ENCODE data around the gene KSR1.

KSR1 gene

GRCh38 chr17:27514595-27515413 lies 58.6 kb downstream of the KSR1 start:
- no peak for DNase-seq (ENCODE audit: low spot score)

DNA sequence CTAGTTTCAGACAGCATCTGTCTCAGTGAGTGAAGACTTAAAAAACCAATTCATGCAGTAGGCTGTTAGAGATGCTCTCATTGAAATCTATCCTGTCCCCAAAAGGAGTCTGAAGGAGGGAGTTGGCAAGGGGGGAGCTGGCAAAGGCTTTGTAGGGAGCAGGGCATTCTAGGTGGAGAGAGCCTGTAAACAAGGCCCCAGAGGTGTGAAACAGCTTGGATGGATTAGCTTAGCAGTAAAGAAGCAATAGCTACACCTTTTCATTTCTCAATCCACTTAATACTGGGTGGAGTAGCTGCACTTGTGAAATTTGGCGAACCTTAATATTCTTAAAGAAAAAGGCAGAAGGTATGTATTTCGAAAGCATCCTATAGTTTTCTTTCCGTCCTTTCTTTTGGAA lies 61.8 kb downstream of the KSR1 start:
- no peak for DNase-seq (ENCODE audit: low spot score)

DNA sequence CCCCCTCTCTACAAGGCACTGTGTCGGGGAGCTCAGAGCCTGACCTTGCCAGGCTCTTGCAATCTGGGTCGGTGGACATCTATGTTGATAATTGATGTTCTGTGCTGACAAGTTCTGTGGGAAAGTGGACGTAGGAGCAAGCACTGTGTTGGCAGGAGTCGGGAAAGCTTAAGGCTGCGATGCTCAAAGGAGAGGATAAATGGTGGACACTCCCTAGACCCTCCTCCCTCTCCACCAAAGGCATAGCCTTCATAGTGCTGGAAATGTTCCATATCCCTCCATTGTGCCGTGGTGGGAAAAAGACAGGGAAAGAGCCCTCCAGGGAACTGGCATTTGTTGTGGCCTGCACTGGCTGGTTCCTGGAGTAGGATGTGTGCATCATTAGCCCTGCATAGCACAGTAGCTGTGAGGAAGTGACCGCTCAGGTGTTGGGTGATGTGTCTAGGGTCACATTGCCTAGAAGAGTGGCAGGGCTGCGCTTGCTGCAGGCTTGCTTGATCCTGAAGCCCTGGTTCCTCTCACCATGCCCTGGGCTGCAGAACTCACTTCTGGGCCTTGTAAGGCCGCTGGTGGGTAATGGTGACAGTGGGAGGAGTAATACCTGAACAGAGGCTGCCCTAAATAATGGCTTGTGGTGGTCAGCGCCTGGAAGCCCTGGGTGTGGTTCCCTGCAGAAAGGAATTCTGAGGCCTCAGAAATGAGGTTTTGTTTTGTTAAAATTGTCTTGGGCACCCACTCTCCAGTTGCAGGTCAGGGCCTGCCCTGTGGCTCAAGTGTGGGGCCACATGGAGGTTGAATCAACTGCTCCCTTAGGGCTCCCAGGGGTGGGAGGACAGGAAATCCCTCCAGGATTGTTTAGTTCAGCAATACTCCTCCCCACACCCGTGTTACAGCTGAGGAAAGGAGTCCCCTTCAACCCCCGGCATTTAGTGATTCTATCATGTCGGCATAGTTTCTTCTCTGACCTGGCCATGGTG lies 62.6 kb downstream of the KSR1 start:
- no peak for DNase-seq (ENCODE audit: low spot score)

- no peak for DNase-seq (ENCODE audit: low spot score)
Observed at GRCh38 chr17:27519550-27519949, 63.3 kb downstream of the KSR1 start.

- no peak for DNase-seq (ENCODE audit: low spot score)
Observed at GRCh38 chr17:27520491-27521185, 64.4 kb downstream of the KSR1 start.

GRCh38 chr17:27521281-27522027 lies 65.2 kb downstream of the KSR1 start:
- no peak for DNase-seq (ENCODE audit: low spot score)

DNA sequence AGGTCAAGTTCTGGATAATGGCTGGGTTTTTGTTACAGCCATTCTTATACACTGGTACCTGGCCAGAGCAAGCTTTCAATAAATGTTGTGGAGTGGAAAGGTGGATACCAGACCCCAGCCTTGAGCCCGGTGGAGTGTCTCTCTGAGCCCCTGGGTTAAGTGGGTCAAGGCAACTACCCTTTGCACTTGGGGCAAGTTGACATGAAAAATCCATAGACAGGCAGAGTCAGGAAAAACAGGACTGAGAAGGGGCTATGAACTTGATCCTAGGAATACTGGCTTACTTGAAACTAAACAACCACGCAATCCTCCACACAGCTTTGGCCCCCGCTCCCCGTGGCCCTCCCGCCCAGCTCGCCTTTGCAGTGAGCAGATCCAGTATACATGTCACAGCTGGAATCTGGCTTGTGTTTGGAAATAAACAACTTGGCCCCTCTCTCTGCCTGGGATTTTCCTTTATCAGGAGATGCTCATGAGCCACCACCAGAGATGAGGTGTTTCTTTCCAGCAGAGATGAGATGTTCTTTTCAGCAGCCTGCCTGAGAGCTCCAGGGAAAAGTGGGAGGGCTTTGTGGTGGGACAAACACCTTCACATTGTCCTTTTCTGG lies 65.9 kb downstream of the KSR1 start:
- no peak for DNase-seq (ENCODE audit: low spot score)

DNA sequence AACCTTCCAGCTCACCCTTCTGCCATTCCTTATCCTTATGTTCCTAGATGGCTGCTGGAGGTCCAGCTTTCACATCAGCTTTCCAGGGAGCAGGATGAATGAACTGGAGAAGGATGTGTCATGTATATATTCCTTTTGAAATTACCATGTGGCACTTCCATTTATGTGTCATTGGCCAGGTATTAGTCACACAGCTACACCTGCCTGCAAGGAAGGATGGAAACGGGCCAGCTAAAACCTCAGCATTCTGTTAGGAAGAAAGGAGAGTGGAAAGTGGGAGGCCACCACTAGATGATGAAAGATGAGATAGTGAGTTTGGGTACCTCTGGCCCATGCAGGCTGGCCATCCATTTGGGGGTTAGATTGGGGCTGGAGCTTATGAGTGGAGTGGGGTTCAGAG lies 67.5 kb downstream of the KSR1 start:
- no peak for DNase-seq (ENCODE audit: low spot score)

- no peak for DNase-seq (ENCODE audit: low spot score)
Observed at GRCh38 chr17:27524594-27524993, 68.3 kb downstream of the KSR1 start.

GRCh38 chr17:27525316-27525715 lies 69.1 kb downstream of the KSR1 start:
- no peak for DNase-seq (ENCODE audit: low spot score)

GRCh38 chr17:27525836-27526603 lies 69.8 kb downstream of the KSR1 start:
- no peak for DNase-seq (ENCODE audit: low spot score)

GRCh38 chr17:27526604-27527002 lies 70.4 kb downstream of the KSR1 start:
- peak; percentile 78 for DNase-seq (ENCODE audit: low spot score)

DNA sequence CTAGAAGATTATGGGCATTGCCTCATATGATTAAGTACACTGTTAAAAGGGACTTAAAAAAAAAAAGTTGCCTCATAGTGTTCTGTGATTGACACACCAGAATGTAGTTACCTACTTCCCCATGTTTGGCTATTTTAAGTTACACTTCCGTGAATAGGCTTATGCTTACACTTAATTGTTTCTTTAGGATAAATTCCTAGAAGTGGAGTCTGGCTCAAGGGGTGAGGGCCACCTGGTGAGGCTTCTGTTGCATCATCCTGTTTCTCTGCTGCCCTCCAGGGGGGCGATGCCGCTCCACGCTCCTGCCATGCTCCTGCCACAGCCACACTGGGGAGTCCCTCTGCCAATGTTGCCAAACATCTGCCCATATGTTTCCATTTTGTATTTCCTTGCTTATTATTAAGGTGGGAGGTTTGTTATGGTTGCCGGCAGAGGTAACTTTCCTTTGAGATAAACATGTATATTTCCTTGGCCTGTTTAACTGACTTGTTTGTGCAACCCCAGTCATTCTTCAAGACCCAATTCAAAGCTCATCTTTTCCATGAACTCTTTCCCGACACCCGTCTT lies 73.1 kb downstream of the KSR1 start:
- no peak for DNase-seq (ENCODE audit: low spot score)

DNA sequence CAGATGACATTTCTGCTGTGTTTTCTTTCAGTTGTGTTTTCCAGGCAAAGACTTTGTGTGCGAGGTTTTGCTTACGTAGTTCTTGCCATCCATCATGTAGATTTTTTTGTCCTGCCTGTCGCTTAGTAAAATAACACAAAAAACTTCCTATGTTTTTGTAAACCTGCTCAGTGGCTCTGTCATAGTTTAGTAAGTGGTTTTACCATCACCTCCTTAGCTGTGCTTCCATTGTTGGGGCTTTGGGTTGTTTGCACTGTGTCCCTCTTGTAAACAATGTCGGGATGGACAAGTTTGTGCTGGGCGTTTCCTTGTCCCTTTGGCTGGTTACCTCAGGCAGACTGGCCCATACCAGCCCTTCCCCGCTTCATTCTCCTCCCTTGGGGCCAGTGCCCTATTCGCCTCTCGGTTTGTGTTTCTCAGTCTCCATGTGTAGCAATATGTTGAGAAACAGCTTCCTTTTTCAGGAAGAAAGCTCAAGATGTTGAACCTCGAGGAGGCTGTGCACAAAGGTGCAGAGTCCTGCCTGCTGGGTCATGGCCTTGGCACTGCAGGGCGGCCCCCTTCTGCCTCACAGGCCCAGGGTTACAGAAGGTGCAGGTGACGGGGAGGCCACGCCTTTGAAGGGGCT lies 74.6 kb downstream of the KSR1 start:
- DNase-seq (ENCODE audit: low spot score): no peak

GRCh38 chr17:27531469-27531961 lies 75.3 kb downstream of the KSR1 start:
- no peak for DNase-seq (ENCODE audit: low spot score)

DNA sequence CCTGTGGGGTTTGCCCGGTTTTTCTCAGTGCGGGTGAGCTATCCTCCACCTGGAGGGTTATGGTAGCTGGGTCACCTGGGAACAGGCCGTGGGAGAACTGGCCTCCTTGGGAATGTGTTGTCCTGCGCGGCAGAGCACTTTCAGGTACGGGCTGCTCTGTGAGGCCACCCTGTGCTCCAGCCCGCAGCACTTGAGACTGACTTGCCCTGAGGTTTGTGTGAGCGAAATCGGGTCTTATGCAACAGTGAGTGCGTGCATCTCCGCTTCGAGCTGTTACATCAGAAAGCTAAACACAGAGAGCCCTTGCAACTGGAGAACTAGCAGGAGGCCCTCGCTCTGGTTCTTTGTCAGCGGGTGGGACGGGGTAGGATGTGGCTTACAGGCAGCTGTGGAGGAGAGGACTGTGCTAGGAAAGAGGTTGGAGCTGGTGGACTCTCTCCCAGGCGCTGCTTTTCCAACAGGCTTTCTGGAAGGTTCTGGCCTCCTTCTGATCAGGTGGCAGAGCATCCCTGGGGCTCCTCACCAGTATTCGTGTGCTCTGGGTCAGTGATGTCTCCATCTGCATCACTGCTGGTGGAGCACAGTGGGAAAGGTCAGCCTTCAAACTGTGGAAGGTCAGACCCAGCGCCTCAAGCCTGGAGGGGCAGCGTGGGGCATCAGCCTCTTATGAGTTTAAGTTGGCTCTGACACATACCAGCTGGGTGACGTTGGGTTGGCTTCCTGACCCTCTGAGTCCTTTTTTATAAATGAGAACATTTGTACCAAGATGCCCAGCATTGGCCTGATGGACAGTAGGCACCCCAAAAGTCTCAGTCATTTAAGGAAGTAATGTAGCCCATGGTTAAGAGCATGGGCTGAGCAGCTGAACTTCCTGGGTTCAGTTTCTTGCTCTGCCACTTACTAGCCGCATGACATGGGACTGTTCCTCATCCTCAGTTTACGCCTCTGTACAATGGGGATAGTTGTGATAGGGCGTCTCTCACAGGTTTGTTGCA lies 76.3 kb downstream of the KSR1 start:
- no peak for DNase-seq (ENCODE audit: low spot score)

DNA sequence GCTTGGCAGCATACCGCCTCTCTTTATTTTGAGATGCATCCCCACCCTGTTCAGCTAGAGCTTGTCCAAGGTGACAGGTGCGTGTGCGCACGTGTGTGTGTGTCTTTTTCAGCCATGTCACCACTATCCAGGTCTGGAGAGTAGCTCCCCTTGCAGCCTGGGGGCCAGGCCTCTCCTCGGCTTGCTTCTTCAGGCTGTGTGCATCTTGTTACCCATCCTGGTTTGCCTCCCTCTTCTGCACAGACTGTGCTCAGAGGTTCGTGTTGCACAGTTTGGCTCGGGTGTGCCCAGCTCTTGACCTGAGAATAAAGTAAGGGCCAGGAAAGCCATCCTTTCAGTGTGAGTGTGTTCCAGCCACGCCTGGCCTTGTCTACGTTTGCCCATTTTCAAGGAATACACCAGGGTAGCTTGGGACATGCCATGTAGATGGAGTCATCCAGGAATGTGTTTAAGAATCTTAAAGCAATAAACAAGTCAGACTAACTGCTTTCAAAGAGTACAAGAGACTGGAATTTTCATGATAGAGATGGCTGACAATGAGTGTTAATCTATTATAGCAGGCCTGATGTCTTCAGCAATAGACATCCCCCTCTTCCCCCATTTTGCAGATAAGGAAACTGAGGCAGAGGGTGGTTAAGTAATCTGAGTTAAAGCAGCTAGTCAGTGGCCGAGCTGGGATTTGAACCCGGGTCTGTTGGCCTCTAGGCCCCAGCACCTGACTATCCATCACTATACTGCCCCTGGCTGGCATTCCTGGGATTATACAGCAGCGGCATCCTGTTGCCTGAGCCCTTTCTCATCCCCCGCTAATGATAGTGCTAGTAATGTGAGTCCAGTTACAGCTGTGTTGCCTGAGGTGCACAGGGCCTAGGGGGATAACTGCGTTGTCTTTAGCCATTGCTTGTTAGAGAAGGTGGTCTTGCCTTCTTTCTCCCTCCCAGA lies 77.9 kb downstream of the KSR1 start:
- DNase-seq (ENCODE audit: low spot score): no peak

Measured in activated CD4-positive, alpha-beta T cell treated with anti-CD3 and anti-CD28 coated beads, Interleukin-2, Interleukin-4, amounts not matched to agents 100 ng/mL and 50 ng/mL, durations not matched to agents 16 hours and 8 hours (primary cell).